Testis (tissue), 2 donors: ENCODE results near the gene PHF19.

Experiments
- CTCF ChIP-seq, 3 experiments: fragments of 450-650 bp in 2 of 3; fragments of 200-600 bp in 1 of 3; sonication (generic) in 1 of 3; IDR thresholded peaks; one replicate each; pipeline ENCODE4 v1.5.1; 2016 to 2019; ENCODE audit warnings: antibody characterized with exemption in 3 of 3, mild to moderate bottlenecking in 2 of 3, moderate library complexity in 1 of 3
- POLR2A ChIP-seq: fragments of 450-650 bp; IDR thresholded peaks from one replicate; pipeline ENCODE4 v1.6.1; 2017; ENCODE audit warnings: antibody characterized with exemption, mild to moderate bottlenecking, moderate library complexity

DNA sequence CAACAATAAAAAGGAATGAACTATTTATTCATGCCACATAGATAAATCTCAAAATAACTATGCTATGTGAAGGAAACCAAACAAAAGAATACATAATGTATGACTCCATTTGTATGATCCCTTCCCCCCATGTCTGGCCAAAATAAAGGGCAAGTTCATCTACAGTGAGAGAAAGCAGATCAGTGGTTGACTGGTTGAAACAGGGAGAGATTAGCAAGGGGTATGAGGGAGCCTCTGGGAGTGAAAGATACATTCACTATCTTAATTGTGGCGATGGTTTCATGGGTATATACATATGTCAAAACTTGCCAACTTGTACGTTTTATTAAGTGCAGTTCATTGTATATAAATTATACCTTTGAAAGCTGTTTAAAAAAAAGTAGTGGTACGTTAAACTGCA lies 39.1 kb downstream of the PHF19 start:
- TF ChIP-seq CTCF (IDR thresholded peaks at IDR 0.05), result no peak
- TF ChIP-seq POLR2A, result no peak
